SK-N-SH treated with all-trans-retinoic acid at 6 μM for 48 hours (cell line): ENCODE data around the gene LANCL1.

ENCODE experiments used
- ATAC-seq: fragments of 200-7000 bp; cut with Tn5 transposase; 3 replicates; pipeline ENCODE4 v1.9.1; 2020; ENCODE audit warnings: mild to moderate bottlenecking, moderate library complexity
- BACH2 ChIP-seq: fragments of 250-450 bp; sonication (Bioruptor Pico); IDR thresholded peaks from 2 replicates; pipeline ENCODE4 v1.9.0; 2021; ENCODE audit warnings: mild to moderate bottlenecking, borderline replicate concordance
- CSDC2 ChIP-seq: fragments of 250-450 bp; sonication (Bioruptor Pico); IDR thresholded peaks from 2 replicates; pipeline ENCODE4 v1.5.0; 2020; ENCODE audit warnings: mild to moderate bottlenecking, moderate library complexity
- ESRRG ChIP-seq: fragments of 250-450 bp; sonication (Bioruptor Pico); IDR thresholded peaks from 2 replicates; pipeline ENCODE4 v1.6.1; 2021; ENCODE audit warnings: mild to moderate bottlenecking
- GLIS3 ChIP-seq: fragments of 250-450 bp; sonication (Bioruptor Pico); IDR thresholded peaks from 2 replicates; pipeline ENCODE4 v1.5.0; 2020; ENCODE audit warnings: mild to moderate bottlenecking, moderate library complexity
- ISL1 ChIP-seq: fragments of 250-450 bp; sonication (Bioruptor Pico); IDR thresholded peaks from 2 replicates; pipeline ENCODE4 v2.1.2; 2022; ENCODE audit warnings: mild to moderate bottlenecking, moderate library complexity
- OSR1 ChIP-seq: fragments of 250-450 bp; sonication (Bioruptor Pico); IDR thresholded peaks from 2 replicates; pipeline ENCODE4 v1.8.0; 2022; ENCODE audit warnings: moderate library complexity, mild to moderate bottlenecking, inconsistent platforms
- POU6F1 ChIP-seq: fragments of 250-450 bp; sonication (Bioruptor Pico); IDR thresholded peaks from 2 replicates; pipeline ENCODE4 v1.8.0; 2021; ENCODE audit warnings: low read depth, mild to moderate bottlenecking, moderate library complexity, borderline replicate concordance
- PPARA ChIP-seq: fragments of 250-450 bp; sonication (Bioruptor Pico); IDR thresholded peaks from 2 replicates; pipeline ENCODE4 v1.5.0; 2020; ENCODE audit warnings: mild to moderate bottlenecking, borderline replicate concordance
- SNAI2 ChIP-seq: fragments of 250-450 bp; sonication (Bioruptor Pico); IDR thresholded peaks from 2 replicates; pipeline ENCODE4 v1.5.0; 2020; ENCODE audit warnings: mild to moderate bottlenecking, moderate library complexity
- TCF4 ChIP-seq: fragments of 250-450 bp; sonication (Bioruptor Pico); IDR thresholded peaks from 2 replicates; pipeline ENCODE4 v1.8.0; 2021; ENCODE audit warnings: mild to moderate bottlenecking, moderate library complexity, borderline replicate concordance
- TOX ChIP-seq: fragments of 250-450 bp; sonication (Bioruptor Pico); IDR thresholded peaks from 2 replicates; pipeline ENCODE4 v1.8.0; 2021; ENCODE audit warnings: mild to moderate bottlenecking, moderate library complexity, borderline replicate concordance
- ZC3H10 ChIP-seq: fragments of 250-450 bp; sonication (Bioruptor Pico); IDR thresholded peaks from 2 replicates; pipeline ENCODE4 v1.5.1; 2021; ENCODE audit warnings: mild to moderate bottlenecking, moderate library complexity
- ZFP3 ChIP-seq: fragments of 250-450 bp; sonication (Bioruptor Pico); IDR thresholded peaks from 2 replicates; pipeline ENCODE4 v1.5.0; 2020; ENCODE audit warnings: mild to moderate bottlenecking, moderate library complexity
- ZFP30 ChIP-seq: fragments of 450-650 bp; formaldehyde crosslinking; IDR thresholded peaks from 2 replicates; pipeline ENCODE4 v1.5.0; 2022; ENCODE audit warnings: mild to moderate bottlenecking, moderate library complexity
- ZNF565 ChIP-seq: fragments of 450-650 bp; formaldehyde crosslinking; conservative IDR thresholded peaks from 2 replicates; pipeline ENCODE4 v1.5.0; 2020; ENCODE audit warnings: low read depth, mild to moderate bottlenecking, moderate library complexity
- ZNF70 ChIP-seq: fragments of 450-650 bp; formaldehyde crosslinking; IDR thresholded peaks from 2 replicates; pipeline ENCODE4 v1.5.0; 2020; ENCODE audit warnings: mild to moderate bottlenecking, moderate library complexity
- ZNF8 ChIP-seq: fragments of 450-650 bp; formaldehyde crosslinking; IDR thresholded peaks from 2 replicates; pipeline ENCODE4 v1.5.0; 2020; ENCODE audit warnings: mild to moderate bottlenecking, moderate library complexity
- TF ChIP-seq, protein P1 (sequence below): fragments of 250-450 bp; sonication (Bioruptor Pico); IDR thresholded peaks from 2 replicates; pipeline ENCODE4 v1.5.1; 2021; ENCODE audit warnings: mild to moderate bottlenecking, moderate library complexity
- TF ChIP-seq, protein P2 (sequence below): fragments of 250-450 bp; sonication (Bioruptor Pico); IDR thresholded peaks from 2 replicates; pipeline ENCODE4 v1.5.1; 2020; ENCODE audit warnings: low read depth, mild to moderate bottlenecking, moderate library complexity
- TF ChIP-seq, protein P3 (sequence below): fragments of 250-450 bp; sonication (Bioruptor Pico); IDR thresholded peaks from 2 replicates; pipeline ENCODE4 v1.5.0; 2020; ENCODE audit warnings: mild to moderate bottlenecking, moderate library complexity

LANCL1 gene

GRCh38 chr2:210459880-210460279 lies 16.7 kb downstream of the LANCL1 start (continued):
- TF ChIP-seq OSR1 (CRISPR knock-in tag) (no peak), ZNF70 (no peak), PPARA (no peak), ESRRG (CRISPR knock-in tag) (no peak), ZFP3 (no peak)
- TF ChIP-seq, all 23 proteins: peak for 0

DNA sequence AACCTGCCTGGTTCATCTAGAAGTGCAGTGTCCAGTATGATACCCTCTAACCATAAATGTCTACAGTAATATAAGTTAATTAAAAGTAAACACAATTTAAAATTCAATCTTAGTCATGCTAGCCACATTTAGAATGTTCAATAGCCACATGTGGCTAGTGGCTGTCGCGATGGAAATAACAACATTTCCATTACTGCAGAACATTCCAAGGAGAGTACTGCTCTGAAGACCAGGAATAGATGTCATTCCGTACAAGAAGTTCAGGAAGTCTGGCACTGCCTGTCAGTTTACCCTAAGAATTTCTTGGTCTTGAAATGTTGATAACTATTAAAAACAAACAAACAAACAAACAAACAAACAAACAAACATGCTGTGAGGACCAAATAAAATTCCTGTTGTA lies 17.2 kb downstream of the LANCL1 start:
- ATAC-seq: no peak
- no peak for TF ChIP-seq ZNF565 (CRISPR knock-in tag)
- no peak for TF ChIP-seq TCF4 (CRISPR knock-in tag)
- TF ChIP-seq ESRRG (CRISPR knock-in tag): no peak
- TF ChIP-seq PPARA: no peak
- TF ChIP-seq, protein P1, sequence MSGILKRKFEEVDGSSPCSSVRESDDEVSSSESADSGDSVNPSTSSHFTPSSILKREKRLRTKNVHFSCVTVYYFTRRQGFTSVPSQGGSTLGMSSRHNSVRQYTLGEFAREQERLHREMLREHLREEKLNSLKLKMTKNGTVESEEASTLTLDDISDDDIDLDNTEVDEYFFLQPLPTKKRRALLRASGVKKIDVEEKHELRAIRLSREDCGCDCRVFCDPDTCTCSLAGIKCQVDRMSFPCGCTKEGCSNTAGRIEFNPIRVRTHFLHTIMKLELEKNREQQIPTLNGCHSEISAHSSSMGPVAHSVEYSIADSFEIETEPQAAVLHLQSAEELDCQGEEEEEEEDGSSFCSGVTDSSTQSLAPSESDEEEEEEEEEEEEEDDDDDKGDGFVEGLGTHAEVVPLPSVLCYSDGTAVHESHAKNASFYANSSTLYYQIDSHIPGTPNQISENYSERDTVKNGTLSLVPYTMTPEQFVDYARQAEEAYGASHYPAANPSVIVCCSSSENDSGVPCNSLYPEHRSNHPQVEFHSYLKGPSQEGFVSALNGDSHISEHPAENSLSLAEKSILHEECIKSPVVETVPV (CRISPR knock-in tag): no peak
- no peak for TF ChIP-seq SNAI2
- TF ChIP-seq ZC3H10 (CRISPR knock-in tag): no peak
- no peak for TF ChIP-seq POU6F1 (CRISPR knock-in tag)
- no peak for TF ChIP-seq OSR1 (CRISPR knock-in tag)
- TF ChIP-seq CSDC2: no peak
- no peak for TF ChIP-seq TOX
- TF ChIP-seq, protein P2, sequence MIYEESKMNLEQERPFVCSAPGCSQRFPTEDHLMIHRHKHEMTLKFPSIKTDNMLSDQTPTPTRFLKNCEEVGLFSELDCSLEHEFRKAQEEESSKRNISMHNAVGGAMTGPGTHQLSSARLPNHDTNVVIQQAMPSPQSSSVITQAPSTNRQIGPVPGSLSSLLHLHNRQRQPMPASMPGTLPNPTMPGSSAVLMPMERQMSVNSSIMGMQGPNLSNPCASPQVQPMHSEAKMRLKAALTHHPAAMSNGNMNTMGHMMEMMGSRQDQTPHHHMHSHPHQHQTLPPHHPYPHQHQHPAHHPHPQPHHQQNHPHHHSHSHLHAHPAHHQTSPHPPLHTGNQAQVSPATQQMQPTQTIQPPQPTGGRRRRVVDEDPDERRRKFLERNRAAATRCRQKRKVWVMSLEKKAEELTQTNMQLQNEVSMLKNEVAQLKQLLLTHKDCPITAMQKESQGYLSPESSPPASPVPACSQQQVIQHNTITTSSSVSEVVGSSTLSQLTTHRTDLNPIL (CRISPR knock-in tag): no peak
- no peak for TF ChIP-seq BACH2 (CRISPR knock-in tag)
- TF ChIP-seq, protein P3, sequence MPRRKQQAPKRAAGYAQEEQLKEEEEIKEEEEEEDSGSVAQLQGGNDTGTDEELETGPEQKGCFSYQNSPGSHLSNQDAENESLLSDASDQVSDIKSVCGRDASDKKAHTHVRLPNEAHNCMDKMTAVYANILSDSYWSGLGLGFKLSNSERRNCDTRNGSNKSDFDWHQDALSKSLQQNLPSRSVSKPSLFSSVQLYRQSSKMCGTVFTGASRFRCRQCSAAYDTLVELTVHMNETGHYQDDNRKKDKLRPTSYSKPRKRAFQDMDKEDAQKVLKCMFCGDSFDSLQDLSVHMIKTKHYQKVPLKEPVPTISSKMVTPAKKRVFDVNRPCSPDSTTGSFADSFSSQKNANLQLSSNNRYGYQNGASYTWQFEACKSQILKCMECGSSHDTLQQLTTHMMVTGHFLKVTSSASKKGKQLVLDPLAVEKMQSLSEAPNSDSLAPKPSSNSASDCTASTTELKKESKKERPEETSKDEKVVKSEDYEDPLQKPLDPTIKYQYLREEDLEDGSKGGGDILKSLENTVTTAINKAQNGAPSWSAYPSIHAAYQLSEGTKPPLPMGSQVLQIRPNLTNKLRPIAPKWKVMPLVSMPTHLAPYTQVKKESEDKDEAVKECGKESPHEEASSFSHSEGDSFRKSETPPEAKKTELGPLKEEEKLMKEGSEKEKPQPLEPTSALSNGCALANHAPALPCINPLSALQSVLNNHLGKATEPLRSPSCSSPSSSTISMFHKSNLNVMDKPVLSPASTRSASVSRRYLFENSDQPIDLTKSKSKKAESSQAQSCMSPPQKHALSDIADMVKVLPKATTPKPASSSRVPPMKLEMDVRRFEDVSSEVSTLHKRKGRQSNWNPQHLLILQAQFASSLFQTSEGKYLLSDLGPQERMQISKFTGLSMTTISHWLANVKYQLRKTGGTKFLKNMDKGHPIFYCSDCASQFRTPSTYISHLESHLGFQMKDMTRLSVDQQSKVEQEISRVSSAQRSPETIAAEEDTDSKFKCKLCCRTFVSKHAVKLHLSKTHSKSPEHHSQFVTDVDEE (CRISPR knock-in tag): no peak
- no peak for TF ChIP-seq ZFP3
- no peak for TF ChIP-seq ZFP30 (CRISPR knock-in tag)
- no peak for TF ChIP-seq GLIS3 (CRISPR knock-in tag)
- no peak for TF ChIP-seq ZNF70
- no peak for TF ChIP-seq ISL1 (CRISPR knock-in tag)
- TF ChIP-seq, all 23 proteins: peak for 0

DNA sequence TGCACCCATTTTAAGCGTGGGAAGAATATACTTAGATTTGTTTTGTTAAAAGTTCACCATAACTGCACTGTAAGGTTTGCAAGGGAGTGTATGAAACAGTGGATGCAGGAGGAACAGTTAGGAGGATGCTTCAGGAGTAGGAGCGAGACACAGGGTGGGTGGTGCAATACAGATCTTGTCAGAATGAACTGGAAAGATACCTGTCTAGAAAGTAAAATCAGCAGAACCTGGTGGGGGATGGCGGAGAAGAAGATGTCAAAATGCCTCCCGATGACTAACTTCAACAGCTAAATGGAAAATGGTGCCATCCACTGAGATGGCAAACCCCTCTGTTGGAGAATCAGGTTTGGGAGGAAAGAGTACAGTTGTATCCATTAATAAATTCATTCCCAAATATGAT lies 18.2 kb downstream of the LANCL1 start:
- no peak for TF ChIP-seq SNAI2
- no peak for ATAC-seq

DNA sequence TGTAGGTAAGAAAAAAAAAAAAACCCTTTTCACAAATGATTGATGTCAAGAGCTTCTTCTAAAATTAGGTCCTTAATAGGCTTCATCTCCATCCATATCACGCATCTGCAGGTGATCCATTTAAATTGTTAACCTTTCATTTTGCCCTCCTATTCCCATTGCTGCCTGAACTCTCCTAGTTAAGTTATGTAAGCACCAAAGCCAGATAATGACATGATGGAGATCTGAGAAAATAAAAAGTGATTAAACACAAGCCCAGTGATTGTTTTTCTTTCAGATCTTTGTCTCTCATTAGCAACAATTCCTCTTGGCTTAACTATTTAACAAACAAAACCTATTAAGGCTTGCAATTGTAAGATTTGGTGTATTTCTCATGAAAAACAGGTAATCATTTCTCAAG lies 20.0 kb downstream of the LANCL1 start:
- TF ChIP-seq, protein P3 (CRISPR knock-in tag): no peak
- TF ChIP-seq TCF4 (CRISPR knock-in tag) (peak; percentile 55; the same call in 1 of the 2 replicates), ESRRG (CRISPR knock-in tag) (no peak), ZNF565 (CRISPR knock-in tag) (no peak), ZNF8 (CRISPR knock-in tag) (no peak), BACH2 (CRISPR knock-in tag) (no peak)
- TF ChIP-seq, all 23 proteins: peak for 1
- ATAC-seq: no peak
